HG03159 (cell line): ENCODE measurements around the gene MBTPS1.

Source experiments
- ATAC-seq: cut with Tn5 transposase; IDR thresholded peaks from one replicate; pipeline ENCODE4 v1.9.1; 2021; ENCODE audit warnings: mild to moderate bottlenecking, moderate library complexity; ENCODE audit not compliant: unreplicated experiment

MBTPS1 gene

GRCh38 chr16:84055801-84056634, 60.7 kb downstream of the MBTPS1 start:
- no peak for ATAC-seq

- ATAC-seq = no peak
These were observed 61.4 kb downstream of the MBTPS1 start for GRCh38 chr16:84055366-84055765.

GRCh38 chr16:84054916-84055315, 61.8 kb downstream of the MBTPS1 start:
- no peak for ATAC-seq

DNA sequence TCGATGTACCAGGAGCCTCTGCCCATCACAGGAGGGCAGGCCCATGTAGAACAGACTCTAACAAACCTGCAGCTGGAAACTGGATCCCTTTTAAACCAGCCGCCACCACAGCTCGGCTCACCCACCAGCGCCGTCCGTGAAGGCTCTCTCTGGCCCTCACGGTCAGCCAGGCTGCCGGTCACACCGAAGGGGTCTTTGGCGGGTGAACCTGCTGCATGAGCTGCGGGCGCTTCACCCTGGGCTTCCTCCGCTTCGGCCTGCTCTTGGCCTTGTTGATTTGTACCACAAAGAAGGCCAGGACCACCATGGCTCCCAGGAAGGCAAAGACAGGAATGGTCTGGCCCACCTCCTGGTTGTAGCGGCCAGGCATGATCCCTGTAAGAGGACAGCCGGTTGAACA, 62.5 kb downstream of the MBTPS1 start:
- no peak for ATAC-seq

DNA sequence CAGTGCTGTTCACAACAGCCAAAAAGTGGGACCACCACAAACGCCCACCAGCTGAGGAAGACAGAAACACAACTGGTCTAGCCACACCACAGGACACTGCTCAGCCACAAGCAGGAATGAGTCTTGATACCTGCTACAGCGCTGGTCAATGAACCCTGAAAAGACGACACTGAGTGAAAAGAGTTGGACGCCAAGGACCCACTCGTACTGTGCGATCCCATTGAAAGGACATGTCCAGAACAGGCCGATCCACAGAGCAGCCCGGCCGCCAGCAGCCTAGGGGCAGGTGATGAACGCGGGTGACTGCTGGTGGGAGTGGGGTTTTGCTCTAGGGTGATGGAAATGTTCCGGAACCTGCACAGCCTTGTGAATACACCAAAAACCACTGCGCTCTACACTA, 63.5 kb downstream of the MBTPS1 start:
- ATAC-seq = no peak

DNA sequence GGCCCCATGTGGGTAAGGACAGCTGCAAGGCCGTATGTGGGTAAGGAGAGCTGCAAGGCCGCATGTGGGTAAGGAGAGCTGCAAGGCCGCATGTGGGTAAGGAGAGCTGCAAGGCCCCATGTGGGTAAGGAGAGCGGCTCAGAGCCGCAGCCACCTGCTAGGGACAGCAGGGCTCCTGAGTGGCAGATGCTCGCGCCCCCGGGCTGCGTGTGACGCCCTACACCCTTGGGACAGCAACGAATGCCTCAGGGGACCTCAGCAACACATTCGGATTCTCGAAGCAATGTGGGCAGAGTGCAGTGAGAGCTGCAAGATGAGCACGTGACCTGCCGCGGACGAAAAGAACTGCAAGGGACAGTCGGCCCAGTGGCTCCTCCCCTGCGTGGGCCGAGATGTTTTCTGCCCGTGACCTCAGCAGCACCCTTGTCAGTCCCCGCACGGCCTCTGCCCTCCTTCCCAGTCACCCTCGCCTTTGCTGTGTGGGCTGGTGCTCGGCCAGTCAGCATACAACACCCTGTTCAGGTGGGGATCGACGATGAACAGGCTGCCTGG, 64.6 kb downstream of the MBTPS1 start:
- ATAC-seq = no peak

GRCh38 chr16:84050316-84050715, 66.4 kb downstream of the MBTPS1 start:
- ATAC-seq = no peak

GRCh38 chr16:84049403-84050060, 67.2 kb downstream of the MBTPS1 start:
- ATAC-seq = no peak

DNA sequence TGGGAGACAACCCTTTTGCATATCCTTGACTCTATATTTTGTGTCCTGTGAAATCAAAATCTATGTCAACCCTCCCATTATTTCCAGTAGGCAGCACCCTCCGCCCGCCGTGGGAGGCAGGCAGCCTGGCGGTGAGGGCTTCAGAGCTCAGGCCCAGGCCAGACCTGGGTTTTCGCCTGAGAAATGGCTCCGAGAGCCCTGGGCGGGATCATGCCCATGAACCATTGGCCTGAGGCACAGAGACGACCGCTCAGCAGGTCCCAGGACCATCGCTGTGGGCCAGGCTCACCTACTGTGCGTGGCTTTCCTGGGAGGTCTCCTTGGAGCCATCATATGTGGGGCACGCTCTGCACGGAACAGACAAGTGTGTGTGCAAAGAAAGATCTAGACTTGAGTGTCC, 67.9 kb downstream of the MBTPS1 start:
- ATAC-seq = no peak

DNA sequence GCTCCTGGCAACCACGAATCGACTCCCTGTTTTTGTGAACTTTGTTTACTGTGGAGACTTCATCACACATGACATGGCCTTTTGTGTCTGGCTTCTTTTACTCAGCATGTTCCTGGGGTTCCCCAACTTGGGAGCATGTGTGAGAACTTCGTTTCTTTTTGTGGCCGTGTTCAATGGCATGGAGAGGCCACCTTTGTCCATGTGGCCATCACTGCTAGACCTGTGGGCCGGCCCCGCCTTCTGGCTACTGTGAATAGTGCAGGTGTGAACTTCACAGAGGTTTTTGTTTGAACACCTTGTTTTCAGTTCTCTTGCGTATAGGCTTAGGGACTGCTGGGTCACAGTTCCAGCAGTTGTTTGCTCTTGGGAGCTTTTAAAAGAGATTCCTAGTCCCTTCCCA, 68.5 kb downstream of the MBTPS1 start:
- no peak for ATAC-seq

GRCh38 chr16:84047626-84048025, 69.1 kb downstream of the MBTPS1 start:
- no peak for ATAC-seq

GRCh38 chr16:84047206-84047605, 69.5 kb downstream of the MBTPS1 start:
- no peak for ATAC-seq

DNA sequence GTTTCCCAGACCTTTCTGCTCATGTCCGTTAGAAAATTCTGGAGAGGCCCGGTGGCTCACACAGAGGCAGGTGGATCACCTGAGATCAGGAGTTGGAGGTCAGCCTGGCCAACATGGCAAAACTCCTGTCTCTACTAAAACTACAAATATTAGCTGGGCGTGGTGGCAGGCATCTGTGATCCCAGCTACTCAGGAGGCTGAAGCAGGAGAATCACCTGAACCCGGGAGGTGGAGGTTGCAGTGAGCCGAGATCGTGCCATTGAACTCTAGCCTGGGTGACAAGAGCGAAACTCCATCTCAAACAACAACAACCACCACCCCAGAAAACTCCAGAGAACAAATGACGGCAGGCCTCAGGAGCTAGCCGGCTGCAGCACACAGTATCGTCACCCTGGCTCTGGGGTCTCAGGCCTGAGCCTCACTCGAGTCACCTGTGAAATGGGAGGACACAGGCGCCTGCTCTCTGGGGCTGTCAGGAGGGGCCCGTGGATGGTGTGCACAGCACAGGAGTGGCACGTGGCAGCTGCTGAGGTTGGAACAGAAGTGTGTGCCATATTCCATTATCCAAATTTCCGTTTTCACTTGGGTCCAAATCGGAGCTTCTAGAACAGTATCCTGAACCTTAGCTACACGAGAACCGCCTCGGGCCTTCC, 70.8 kb downstream of the MBTPS1 start:
- ATAC-seq = no peak

DNA sequence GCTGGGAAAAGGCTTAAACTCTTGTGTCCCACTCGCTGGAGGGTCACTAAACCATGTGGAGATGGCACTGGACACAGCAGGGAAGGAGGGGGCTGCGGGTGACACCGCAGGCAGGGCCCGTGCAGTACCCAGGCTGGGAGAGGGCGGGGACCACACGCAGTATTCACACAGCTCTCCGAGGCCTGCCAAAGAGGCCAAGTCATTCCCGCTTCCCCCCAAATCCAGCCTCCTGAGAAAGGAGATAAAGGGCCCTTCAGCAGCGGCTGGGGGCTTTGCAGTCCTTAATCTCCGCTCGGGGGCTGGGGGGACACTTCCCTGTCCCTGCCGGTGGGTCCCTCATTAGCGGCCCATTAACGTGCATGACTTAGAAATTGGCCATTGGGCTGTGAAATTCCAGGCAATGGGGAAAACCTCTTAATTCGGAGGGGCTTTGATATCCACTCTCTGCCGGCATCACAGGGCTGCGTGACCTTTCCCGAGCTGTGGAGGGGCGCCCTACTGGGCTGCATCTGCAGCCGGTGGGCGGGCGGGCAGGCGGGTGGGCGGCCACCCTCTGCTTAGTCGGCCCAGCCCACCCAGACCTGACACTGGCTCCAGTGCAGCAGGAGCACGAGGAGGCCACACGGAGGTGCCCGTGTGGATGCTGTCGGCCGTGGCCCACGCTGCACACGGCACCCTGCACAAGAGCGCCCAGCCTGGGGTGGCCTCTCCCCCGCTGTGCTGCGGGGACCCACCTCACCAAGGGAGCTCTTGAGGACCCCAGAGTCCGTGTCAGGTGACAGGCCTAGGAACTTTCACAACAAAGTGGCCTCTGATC, 71.5 kb downstream of the MBTPS1 start:
- ATAC-seq = no peak

DNA sequence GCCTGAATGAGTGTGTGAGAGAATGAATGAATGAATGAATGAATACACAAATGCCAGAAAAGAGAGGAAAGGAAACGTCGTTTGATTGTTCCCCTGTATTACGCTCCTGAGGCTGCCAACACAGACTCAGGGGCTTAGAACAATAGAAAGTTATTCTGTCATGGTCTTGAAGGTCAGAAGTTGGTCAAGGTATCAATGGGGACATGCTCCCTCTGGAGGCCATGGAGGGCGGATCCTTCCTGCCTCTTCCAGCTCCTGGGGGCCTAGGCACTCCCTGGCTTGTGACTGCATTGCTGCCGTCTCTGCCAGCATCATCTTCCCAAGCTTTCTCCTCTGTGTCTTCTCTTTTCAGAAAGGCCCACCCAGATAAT, 72.6 kb downstream of the MBTPS1 start:
- no peak for ATAC-seq

- ATAC-seq = no peak
These were observed 73.1 kb downstream of the MBTPS1 start for GRCh38 chr16:84043486-84044117.

- no peak for ATAC-seq
These were observed 73.8 kb downstream of the MBTPS1 start for GRCh38 chr16:84042879-84043485.

DNA sequence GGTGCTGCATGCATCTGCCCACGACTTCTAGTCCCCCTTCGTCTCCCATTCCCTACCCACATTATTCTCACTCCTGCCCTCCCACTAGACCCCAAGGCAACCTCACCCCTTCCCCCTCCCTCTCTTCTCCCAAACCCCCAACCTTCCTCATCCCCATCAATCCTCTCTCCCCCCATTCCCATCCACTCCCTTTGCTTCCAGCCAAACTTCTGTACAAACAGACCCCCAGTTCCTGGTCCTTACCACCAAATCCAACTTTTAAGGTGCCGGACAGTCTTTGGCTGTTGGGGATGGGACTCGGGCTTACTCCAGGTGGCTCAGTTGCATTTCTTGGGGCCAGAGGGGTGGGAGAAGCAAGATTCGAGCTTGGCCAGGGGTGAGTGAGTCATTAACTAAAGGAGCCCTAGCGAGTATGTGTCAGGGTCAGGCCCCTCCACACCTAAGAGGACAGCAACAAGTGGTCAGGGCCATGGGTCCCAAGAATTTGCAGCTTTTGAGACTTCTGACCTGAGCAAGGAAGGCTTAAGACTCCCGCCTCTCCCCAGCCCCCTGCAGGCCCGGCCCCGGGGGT, 74.3 kb downstream of the MBTPS1 start, which contains the start of gene SLC38A8:
Gene SLC38A8 (minus strand): TSS at position 488 of the 571 bp plus-strand sequence. CDS start 638 bp downstream, outside the sequence.
- no peak for ATAC-seq

DNA sequence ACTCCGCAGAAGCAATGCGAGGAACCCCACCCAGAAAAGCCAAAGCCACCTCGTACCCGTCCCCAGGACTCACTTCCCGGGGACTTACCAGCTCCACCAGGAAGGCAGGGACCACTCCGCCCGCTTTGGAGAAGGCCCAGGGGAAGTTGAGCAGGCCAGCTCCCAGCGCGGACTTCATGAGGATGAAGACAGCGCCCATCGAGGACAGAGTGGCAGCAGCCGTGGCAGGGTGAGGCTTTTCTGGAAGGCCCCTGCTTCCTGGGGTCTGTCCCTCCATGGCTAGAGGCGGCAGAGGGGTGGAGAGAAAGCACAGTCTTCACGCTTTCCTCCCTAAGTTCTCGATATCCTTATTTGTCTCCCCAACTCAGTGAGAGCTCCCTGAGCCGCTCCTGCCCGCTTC, 74.9 kb downstream of the MBTPS1 start:
- ATAC-seq = no peak
